Body of pancreas (tissue), 4 donors: ENCODE results near the gene WASL. TPM values are rescaled to one million over a fixed set of nuclear protein-coding genes. Genes with fewer than 3 reads are reported as not detected.
"Not testable (repeated sequence)": the region's sequence is repeated elsewhere in the genome, so short reads cannot be mapped to it uniquely, and the experiment has no call there.

Experiments used
- ATAC-seq: fragments of 150-250 bp; one replicate; pipeline ENCODE4 v1.9.1; 2016
- DNase-seq, 4 donors: peaks; one replicate each; pipeline ENCODE4 v3.0.0-alpha.2; 2019
- H3K27ac ChIP-seq, 4 donors: fragments of 200-600 bp; sonication (generic); 1 replicate in 3 of 4; 2 replicates in 1 of 4; pipeline versions ENCODE4 v1.5.1 to v1.6.1; 2016 to 2019; ENCODE audit warnings: mild to moderate bottlenecking in 1 of 4, mixed read lengths in 1 of 4, moderate library complexity in 1 of 4
- H3K27me3 ChIP-seq, 2 donors: fragments of 200-600 bp; sonication (generic); one replicate each; pipeline ENCODE4 v1.6.0; 2016; ENCODE audit warnings: mild to moderate bottlenecking in 1 of 2
- H3K36me3 ChIP-seq, 2 donors: fragments of 200-600 bp; sonication (generic); replicated peaks in 1 of 2; 2 replicates each; pipeline ENCODE4 v1.5.1; 2016; ENCODE audit warnings: low read depth in 2 of 2; ENCODE audit not compliant: insufficient read depth in 1 of 2
- H3K4me1 ChIP-seq: fragments of 200-600 bp; sonication (generic); one replicate; pipeline ENCODE4 v1.6.0; 2016
- H3K4me3 ChIP-seq, 2 donors: fragments of 200-600 bp; sonication (generic); 1 replicate in 1 of 2; 2 replicates in 1 of 2; pipeline ENCODE4 v1.5.1; 2016 to 2019
- H3K9me3 ChIP-seq, 3 donors: fragments of 200-600 bp; sonication (generic); 1 replicate in 2 of 3; 2 replicates in 1 of 3; pipeline ENCODE4 v1.5.1; 2016
- CTCF ChIP-seq, 7 experiments: fragments of 450-650 bp in 4 of 7; fragments of 200-600 bp in 3 of 7; sonication (generic) in 3 of 7; IDR thresholded peaks; one replicate each; pipeline ENCODE4 v1.5.1; 2016 to 2019; ENCODE audit warnings: antibody characterized with exemption in 7 of 7
- POLR2A ChIP-seq, 3 donors: fragments of 450-650 bp; IDR thresholded peaks; one replicate each; pipeline ENCODE4 v1.6.1; 2016; ENCODE audit warnings: antibody characterized with exemption in 3 of 3, mild to moderate bottlenecking in 2 of 3
- WGBS, 2 donors: methylation state at CpG; one replicate each; pipeline ENCODE4 v1.1.5; 2017; 5-methylcytosine and 5-hydroxymethylcytosine counted together
- intact Hi-C: fragments of 100-400 bp; cut with DNase I; formaldehyde crosslinking; loops from one replicate; pipeline ENCODE4 v1.15.1; 2023
- total RNA-seq, 2 donors: library from RNA; depleted of rRNA; stranded (reverse); fragments of >200 nt; gene quantifications; one replicate each; pipeline ENCODE4 v1.1.0, GENCODE V29; 2016

The WASL gene
- total RNA-seq, 2 donors from 2014 or later = 12.9 to 20.5 TPM

GRCh38 chr7:123738808-123739207, 10.0 kb downstream of the WASL start:
- no peak for ATAC-seq
- Histone ChIP-seq H3K9me3 (no peaks in the 10 kb centered on the region), H3K27ac (peak overlapping the region in 1 of 4 donors; percentile 46), H3K36me3 (no peaks in the 10 kb centered on the region), H3K27me3 (no peaks in the 10 kb centered on the region), H3K4me3 (no peak overlapping the region), H3K4me1 (peaks cover 44% of the 10 kb centered on the region)
- no peak for DNase-seq
- intact Hi-C loops = no loop called here
- 35 to 54% methylated on average over 2 of the region's 2 CpGs for WGBS, 2 donors
- no peak for TF ChIP-seq CTCF (IDR thresholded peaks at IDR 0.05)
- no peak for TF ChIP-seq POLR2A (IDR thresholded peaks at IDR 0.05)

- H3K4me1 ChIP-seq = peaks cover 44% of the 10 kb centered on the region
- intact Hi-C loops = no loop called here
- peak; percentile 76 for ATAC-seq
- no peaks in the 10 kb centered on the region for H3K36me3 ChIP-seq
- H3K4me3 ChIP-seq = no peak overlapping the region
- H3K27ac ChIP-seq = peak overlapping the region in 1 of 4 donors; percentile 46
- no peaks in the 10 kb centered on the region for H3K27me3 ChIP-seq
- TF ChIP-seq POLR2A (IDR thresholded peaks at IDR 0.05) (no peak), CTCF (IDR thresholded peaks at IDR 0.05) (no peak)
- no peaks in the 10 kb centered on the region for H3K9me3 ChIP-seq
- peak in 2 of 4 donors; percentile 19 to 51 for DNase-seq
- 12 to 27% methylated on average over 3 of the region's 3 CpGs for WGBS, 2 donors
Measured at GRCh38 chr7:123738356-123738755, 10.4 kb downstream of the WASL start.

GRCh38 chr7:123737168-123737674, 11.6 kb downstream of the WASL start:
- Histone ChIP-seq H3K27ac (peak overlapping the region in 1 of 4 donors; percentile 13), H3K4me1 (peaks cover 38% of the 10 kb centered on the region)
- ATAC-seq, H3K4me3 ChIP-seq, intact Hi-C loops, H3K27me3 ChIP-seq, H3K9me3 ChIP-seq, DNase-seq, H3K36me3 ChIP-seq: not testable (repeated sequence)
- WGBS, 2 donors = 84 to 92% methylated on average over 10 of the region's 10 CpGs

- no peak overlapping the region for H3K4me3 ChIP-seq
- peaks cover 39% of the 10 kb centered on the region for H3K4me1 ChIP-seq
- H3K9me3 ChIP-seq = no peaks in the 10 kb centered on the region
- no peak overlapping the region for H3K27ac ChIP-seq
- H3K27me3 ChIP-seq = no peaks in the 10 kb centered on the region
- DNase-seq (no peak), ATAC-seq (no peak)
- 76 to 78% methylated on average over 5 of the region's 5 CpGs for WGBS, 2 donors
- intact Hi-C loops = no loop called here
- no peaks in the 10 kb centered on the region for H3K36me3 ChIP-seq
- TF ChIP-seq POLR2A (IDR thresholded peaks at IDR 0.05) (no peak), CTCF (IDR thresholded peaks at IDR 0.05) (no peak)
Measured at GRCh38 chr7:123735539-123735938, 13.3 kb downstream of the WASL start.

GRCh38 chr7:123734498-123734897, 14.3 kb downstream of the WASL start:
- no peaks in the 10 kb centered on the region for H3K9me3 ChIP-seq
- intact Hi-C loops = no loop called here
- 79 to 88% methylated on average over 3 of the region's 3 CpGs for whole genome bisulfite sequencing, 2 donors
- ATAC-seq (no peak), DNase-seq (no peak)
- peaks cover 45% of the 10 kb centered on the region for H3K4me1 ChIP-seq
- TF ChIP-seq POLR2A (IDR thresholded peaks at IDR 0.05) (no peak), CTCF (IDR thresholded peaks at IDR 0.05) (no peak)
- H3K4me3 ChIP-seq = no peak overlapping the region
- H3K27me3 ChIP-seq = no peaks in the 10 kb centered on the region
- no peaks in the 10 kb centered on the region for H3K36me3 ChIP-seq
- H3K27ac ChIP-seq = no peak overlapping the region
